HG03432 (cell line): ENCODE results near the gene CXCL5.
"Not testable (repeated sequence)": the region's sequence is repeated elsewhere in the genome, so short reads cannot be mapped to it uniquely, and the experiment has no call there.

ENCODE experiments used
- ATAC-seq: cut with Tn5 transposase; IDR thresholded peaks from one replicate; pipeline ENCODE4 v1.9.1; 2021; ENCODE audit warnings: mild to moderate bottlenecking, moderate library complexity; ENCODE audit not compliant: unreplicated experiment

Gene CXCL5

DNA sequence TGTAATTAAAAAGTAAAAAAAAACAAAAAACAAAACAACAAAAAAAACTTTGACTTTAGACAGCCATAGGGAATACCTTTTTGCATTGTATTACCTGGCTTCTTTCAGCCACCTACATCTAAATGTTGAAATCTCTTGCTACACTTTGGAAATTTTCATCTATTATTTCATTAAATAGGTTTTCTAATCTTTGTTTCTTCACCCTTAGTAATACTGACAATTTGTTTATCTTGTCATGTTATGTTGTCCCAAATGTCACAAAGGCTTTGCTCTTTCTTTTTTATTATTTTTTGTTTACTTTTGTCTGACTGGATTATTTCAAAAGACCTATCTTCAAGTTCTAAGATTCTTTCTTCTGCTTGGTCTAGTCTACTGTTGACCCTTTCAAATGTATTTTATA lies 24.1 kb downstream of the CXCL5 start:
- ATAC-seq = no peak

DNA sequence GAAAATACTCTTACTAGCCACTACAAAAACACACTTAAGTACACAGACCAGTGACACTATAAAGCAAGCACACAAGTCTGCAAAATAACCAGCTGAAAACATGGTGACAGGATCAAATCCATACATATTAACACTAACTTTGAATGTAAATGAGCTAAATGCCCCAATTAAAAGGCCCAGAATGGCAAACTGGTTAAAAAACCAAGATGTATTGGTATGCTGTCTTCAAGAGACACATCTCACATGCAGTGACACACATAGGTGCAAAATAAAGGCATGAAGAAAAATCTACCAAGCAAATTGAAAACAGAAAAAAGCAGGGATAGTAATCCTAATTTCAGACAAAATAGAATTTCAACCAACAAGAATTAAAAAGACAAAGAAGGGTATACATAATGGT lies 27.5 kb downstream of the CXCL5 start:
- no peak for ATAC-seq

DNA sequence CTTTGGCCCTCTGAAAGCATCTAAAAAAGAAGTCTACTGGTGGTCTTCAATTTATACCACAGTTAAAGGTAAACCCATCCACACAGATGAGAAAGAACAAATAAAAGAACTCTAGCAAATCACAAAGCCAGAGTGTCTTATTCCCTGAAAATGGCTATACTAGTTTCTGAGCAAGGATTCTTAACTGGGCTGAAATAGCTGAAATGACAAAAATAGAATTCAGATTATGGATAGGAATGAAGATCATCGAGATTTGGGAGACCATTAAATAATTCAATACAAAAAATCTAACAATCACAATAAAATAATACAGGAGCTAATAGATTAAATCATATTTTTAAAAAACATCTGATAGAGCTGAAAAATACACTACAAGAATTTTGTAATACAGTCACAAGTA lies 28.5 kb downstream of the CXCL5 start:
- ATAC-seq = no peak

DNA sequence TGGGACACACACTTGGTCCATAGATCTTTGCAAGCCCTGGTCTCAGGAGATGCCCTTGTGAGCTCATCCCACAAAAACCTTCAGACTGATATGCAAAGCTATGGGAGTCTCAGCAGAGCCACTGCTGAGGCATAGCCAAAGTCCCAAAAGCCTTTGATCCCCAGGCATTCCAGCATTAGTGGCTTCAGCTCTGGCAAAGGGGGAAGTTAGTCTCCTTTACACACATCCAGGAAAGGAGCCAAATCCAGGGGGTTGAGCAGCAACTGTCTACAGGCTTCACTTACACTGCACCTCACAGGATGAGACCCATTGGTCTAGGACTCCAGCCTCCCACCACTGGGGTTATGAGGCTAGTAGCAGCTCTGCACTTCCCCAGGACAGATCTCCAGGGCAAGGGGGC lies 30.6 kb downstream of the CXCL5 start:
- no peak for ATAC-seq

DNA sequence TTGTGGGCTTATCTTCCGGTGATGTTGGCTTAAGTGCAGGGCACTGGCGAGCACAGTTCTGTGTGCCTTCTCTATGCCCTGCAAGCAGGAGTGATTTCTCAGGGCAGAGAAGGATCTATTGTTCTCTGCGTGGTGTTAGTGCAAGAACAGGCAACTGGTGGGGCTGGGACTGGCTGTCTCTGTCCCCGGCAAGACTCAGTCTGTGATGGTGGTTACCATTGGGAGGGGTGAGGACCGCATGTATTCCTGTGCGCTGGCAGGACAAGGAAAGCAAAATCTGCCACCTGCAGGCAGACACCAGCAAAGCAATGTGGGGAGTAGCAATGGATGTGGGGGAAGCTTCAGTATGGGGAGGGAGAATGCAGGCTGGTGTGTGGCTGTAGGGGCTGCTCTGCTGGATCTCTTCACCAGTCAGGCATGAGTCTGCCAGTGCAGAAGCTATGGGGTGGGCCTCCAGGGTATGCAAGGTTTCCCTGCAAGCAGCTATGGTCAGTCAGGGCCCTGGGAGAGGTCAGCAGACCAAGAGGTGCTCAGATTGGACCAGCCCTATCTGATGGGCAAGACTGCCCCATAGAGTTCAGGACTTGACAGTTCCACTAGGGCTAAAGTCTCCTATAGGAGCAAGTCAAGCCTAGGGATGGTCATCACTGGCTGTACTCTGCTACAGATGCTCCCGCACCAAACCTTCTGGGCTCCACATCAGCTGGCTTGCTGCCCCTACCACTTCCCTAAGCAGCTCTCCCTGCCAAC lies 33.4 kb downstream of the CXCL5 start:
- no peak for ATAC-seq

DNA sequence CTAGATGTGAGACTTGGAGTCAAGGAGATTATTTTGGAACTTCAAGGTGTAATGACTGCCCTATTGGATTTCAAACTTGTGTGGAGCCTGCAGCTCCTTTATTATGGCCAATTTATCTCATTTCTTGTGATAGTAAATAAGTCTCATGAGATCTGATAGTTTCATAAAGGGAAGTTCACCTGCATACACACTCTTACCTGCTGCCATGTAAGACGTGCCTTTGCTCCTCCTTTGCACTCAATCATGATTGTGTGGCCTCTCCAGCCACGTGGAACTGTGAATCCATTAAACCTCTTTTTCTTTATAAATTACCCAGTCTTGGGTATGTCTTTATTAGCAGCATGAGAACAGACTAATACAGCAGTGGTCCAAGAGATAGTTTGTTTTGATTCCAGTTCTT lies 35.8 kb downstream of the CXCL5 start:
- ATAC-seq = no peak

DNA sequence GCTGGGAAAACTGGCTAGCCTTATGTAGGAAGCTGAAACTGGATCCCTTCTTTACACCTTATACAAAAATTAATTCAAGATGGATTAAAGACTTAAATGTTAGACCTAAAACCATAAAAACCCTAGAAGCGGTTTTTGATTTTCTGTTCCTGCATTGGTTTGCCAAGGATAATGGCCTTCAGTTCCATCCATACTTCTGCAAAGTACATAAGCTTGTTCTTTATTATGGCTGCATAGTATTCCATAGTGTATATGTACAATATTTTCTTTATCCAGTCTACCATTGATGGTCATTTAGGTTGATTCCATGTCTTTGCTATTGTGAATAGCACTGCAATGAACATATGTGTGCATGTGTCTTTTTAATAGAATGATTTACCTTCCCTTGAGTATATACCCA lies 39.4 kb downstream of the CXCL5 start:
- not testable (repeated sequence) for ATAC-seq

DNA sequence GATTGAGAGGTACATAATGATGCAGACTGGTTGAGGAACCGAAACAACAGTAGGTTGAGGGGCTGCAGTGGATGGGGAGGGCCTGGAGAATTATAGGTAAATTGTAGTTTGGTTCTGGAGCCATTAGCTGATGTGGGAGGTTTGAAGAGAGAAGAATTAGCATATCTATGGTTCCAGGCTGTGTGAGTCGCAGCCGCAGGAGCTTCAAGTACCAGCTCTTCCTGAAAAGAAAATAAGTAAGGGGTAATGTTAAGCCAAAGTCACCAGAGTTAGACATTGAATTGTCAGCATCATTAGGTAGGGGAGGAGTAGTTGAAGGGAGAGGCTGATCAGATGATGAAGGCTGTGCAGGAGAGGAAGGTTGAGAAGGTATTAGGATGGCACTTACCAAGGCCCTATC lies 46.1 kb downstream of the CXCL5 start:
- ATAC-seq = no peak

DNA sequence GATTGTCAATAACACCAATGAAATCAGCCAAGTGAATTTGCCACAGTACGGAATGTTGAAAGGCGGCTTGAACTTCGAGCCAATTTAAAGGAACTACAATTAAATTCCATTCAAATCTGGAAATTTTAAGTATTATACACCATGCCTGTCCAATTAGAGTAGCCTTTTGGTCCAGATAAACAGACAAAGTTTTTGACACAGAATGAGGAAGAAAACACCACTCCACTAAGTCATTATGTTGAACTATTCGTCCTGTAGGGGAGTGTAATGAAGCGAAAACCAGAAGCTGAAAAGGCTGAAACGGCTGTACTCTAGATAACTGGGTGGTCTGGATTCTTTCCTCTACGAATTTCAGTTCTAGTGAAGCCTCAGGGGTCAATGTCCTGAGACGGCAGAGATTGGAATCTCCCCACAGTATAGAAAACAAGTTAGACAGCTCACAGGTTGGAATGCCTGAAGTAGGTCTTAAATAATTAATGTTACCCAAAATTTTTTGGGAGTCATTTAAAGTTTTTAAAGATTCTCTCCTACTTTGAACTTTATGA lies 48.0 kb downstream of the CXCL5 start:
- not testable (repeated sequence) for ATAC-seq

DNA sequence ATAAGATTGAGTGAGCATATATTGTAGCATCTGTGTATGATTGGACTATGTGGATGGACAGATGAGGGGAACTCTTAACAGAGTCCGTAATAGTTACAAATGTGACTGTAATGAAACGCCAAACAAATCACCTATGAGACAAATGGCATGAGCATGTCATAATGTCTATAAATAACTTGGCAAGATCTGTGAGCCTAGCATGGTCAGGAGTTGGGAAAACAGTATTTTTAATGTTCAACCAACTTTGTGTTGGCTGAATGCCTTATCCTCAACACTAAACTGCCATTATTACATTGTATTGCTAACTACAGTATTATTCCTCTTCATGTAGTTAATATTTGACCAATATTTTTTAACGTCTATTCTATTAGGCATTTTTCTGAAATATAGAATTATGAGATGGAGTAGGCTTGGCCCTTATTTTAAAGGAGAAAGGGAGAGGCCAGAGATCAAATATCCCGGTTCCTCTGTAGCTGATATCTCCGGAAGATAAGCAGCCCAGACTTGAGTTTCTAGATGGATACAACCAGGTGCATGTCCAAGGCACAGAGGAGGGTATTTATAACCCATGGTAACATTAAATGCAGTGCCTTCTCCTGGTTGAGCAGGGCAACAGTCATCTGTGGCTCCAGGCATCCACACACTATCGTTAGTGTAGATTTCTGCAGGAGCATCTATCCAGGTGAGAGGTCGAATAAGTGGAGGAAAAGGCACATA lies 49.3 kb downstream of the CXCL5 start:
- ATAC-seq = no peak

DNA sequence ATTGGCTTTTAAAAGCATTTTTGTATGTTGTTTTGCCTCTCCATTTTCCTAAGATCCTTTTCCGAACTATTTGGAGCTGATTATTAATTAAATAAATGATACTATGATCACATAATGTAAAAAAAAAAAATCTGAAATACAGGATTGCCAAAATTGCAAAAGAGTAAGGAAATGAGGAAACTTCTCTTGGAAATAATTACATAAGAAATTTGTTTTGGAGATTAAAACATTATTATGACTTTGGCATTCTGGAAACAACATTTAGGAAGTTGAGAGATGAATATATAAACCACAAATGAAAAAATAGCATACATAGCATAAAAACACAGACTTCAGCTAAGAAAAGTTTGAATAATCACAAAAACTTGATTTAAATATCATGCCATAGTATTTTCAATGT lies 50.2 kb downstream of the CXCL5 start:
- ATAC-seq = no peak

DNA sequence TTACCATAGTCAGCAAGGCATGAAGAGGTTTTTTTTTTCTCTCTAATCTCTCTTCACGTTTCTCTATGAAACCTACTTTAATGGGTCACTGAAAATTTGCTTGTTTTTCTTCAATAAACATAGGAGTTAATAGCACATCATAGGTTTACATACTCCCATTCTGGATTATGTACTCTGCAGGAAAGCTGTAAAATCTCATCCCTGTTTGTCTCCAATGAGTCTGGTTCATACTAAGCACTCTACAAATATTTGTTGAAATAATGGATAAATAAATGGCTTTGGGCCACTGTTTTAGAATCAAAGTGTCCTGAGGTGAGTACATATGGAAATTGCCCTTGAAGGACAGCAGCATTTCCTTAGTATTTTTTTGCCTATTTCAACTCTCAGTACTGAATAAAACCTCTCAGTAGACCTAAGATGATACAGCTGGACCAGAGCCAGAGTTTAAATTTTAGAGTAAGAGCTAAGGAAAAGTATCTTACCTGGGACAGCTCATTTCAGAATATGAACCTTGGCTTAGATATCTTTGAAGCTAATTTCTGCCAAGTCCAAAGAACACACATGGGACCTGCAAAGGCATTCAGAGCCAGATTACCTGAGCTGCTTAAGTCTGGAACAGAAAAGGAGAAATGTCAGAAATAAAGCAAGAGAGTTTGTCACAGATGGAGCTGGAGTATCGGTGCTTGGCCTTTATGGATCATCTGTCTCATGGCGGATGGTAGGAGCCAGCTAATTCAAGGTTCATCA lies 51.1 kb downstream of the CXCL5 start:
- no peak for ATAC-seq

DNA sequence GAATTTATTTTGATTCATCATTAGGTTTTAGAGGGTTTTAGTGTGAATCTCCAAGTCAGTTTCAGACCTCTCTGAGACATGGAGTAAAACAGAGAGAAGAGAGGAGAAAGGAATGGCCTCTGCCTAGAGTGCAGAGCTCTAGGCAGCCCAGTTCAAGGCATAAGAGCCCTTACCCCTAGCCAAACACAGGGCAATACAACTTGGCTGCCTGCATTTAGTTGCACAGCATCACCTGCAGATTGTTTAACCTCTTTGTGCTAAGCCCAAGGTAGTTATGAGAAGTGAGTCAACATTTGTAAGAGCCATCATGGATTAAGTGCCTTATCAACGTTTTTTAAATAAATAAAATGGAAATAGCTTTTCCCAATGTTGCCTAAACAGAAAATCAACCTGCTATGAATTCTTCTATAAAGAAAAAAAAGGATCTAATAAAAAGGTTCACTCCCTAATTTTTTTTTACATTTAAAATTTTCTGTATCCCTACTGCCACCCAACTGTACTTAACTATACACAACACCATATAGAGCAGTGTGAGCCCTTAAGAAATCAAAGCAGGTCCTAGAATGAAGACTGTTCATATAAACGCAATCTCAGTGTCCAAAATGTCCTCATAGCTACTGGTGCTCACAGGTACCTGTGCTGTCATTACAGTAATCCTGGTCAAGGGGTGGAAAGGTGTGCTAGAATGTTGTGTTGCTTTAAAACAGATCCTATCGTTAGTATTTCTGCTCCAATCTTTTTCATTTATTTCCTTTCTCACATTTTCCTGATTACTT lies 52.6 kb downstream of the CXCL5 start:
- ATAC-seq = no peak
